ENCODE measurements around the gene PTPRO. TPM values are rescaled to one million over a fixed set of nuclear protein-coding genes. Genes with fewer than 3 reads are reported as not detected.

PTPRO gene
- total RNA-seq, 1 experiment from 2014 or later, result 0.52 TPM

DNA sequence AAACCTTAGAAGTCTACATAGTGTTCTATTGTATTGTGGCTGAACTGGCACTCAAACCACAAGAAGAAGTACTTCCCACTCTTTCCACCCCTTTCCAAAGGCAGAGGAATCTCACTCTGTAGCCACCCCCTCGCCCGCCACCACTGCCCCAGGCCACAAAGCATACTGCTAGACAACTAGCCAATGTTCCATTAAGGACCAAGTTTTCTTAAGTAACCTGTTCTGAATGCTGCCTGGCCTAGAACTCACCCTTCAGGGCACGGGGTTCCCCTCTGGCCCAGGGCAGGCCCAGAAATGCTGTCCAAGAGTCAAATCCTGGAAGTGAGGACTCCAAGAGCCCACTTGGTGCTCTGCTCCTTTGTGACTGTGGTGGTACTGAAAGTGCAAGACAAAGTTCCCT, 15.7 kb upstream of the PTPRO start:
- Mint-ChIP-seq H3K4me3 (no peak overlapping the region), H3K4me1 (no peaks in the 10 kb centered on the region), H3K27ac (no peak overlapping the region), H3K36me3 (ENCODE audit: insufficient read depth in 1 of 3, low read depth in 3 of 3) (peaks cover 0 to 2% (median 0%) of the 10 kb centered on the region in 3 experiments; a peak in 1 of 7 replicates), H3K9me3 (peaks cover 6 to 15% of the 10 kb centered on the region in 2 experiments), H3K27me3 (ENCODE audit: low read depth) (no peaks in the 10 kb centered on the region; the same call in 1 of the 2 replicates)
- no peak overlapping the region for H4K8ac ChIP-seq (replicated peaks; ENCODE audit: insufficient read length, low read depth, low read length)
- H3K27ac ChIP-seq (ENCODE audit: insufficient read length, low read depth, low read length), result no peak overlapping the region
- H3K4ac ChIP-seq (ENCODE audit: low read depth, low read length), result no peak overlapping the region
- no peak overlapping the region for H2BK5ac ChIP-seq (ENCODE audit: insufficient read length, low read length)
- H3K9me3 ChIP-seq (ENCODE audit: control insufficient read depth, low read depth, low read length), result no peaks in the 10 kb centered on the region
- no peak overlapping the region for H4K5ac ChIP-seq (ENCODE audit: insufficient read length, low read depth, low read length)
- no peaks in the 10 kb centered on the region for H3K23me2 ChIP-seq (ENCODE audit: insufficient read length, low read depth, low read length, poor library complexity, severe bottlenecking)
- no CpG with 5 or more reads among the region's 3 CpGs for WGBS (ENCODE audit: extremely low coverage, insufficient read length, low lambda C conversion rate)
- H4K20me1 ChIP-seq (ENCODE audit: control insufficient read depth, insufficient read depth, insufficient read length), result no peaks in the 10 kb centered on the region
- no peaks in the 10 kb centered on the region for H3K27me3 ChIP-seq (ENCODE audit: insufficient read depth, low read length)
- no peak overlapping the region for H2BK12ac ChIP-seq (ENCODE audit: insufficient read length, low read depth, low read length)
- no peak overlapping the region for H2AFZ ChIP-seq (ENCODE audit: low read length)
- H3K23ac ChIP-seq (ENCODE audit: insufficient read length, low read depth, low read length), result no peak overlapping the region
- H2BK120ac ChIP-seq (ENCODE audit: low read depth, low read length, poor library complexity, severe bottlenecking), result no peak overlapping the region
- H3K79me1 ChIP-seq (ENCODE audit: insufficient read depth, low read depth, low read length, poor library complexity, severe bottlenecking), result no peaks in the 10 kb centered on the region
- H3K79me2 ChIP-seq (ENCODE audit: insufficient read depth, low read length), result no peaks in the 10 kb centered on the region
- no peak overlapping the region for H2BK20ac ChIP-seq (ENCODE audit: low read depth, low read length, poor library complexity, severe bottlenecking)
- no peak overlapping the region for H3K9ac ChIP-seq (ENCODE audit: extremely low read depth, insufficient read length, low read length)
- no peak overlapping the region for H4K91ac ChIP-seq (ENCODE audit: insufficient read length, low read depth, low read length)
- H3K4me2 ChIP-seq (ENCODE audit: insufficient read depth, insufficient read length, low read length), result no peak overlapping the region
- H3K4me1 ChIP-seq (ENCODE audit: insufficient read depth, low read length), result no peaks in the 10 kb centered on the region
- TF ChIP-seq, protein P1, sequence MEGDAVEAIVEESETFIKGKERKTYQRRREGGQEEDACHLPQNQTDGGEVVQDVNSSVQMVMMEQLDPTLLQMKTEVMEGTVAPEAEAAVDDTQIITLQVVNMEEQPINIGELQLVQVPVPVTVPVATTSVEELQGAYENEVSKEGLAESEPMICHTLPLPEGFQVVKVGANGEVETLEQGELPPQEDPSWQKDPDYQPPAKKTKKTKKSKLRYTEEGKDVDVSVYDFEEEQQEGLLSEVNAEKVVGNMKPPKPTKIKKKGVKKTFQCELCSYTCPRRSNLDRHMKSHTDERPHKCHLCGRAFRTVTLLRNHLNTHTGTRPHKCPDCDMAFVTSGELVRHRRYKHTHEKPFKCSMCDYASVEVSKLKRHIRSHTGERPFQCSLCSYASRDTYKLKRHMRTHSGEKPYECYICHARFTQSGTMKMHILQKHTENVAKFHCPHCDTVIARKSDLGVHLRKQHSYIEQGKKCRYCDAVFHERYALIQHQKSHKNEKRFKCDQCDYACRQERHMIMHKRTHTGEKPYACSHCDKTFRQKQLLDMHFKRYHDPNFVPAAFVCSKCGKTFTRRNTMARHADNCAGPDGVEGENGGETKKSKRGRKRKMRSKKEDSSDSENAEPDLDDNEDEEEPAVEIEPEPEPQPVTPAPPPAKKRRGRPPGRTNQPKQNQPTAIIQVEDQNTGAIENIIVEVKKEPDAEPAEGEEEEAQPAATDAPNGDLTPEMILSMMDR (conservative IDR thresholded peaks at IDR 0.05), result no peak
- no peak overlapping the region for H3K56ac ChIP-seq (ENCODE audit: insufficient read length, low read depth, low read length)
- no peak overlapping the region for H2BK15ac ChIP-seq (ENCODE audit: low read depth, low read length)
- no peak overlapping the region; the same call in 1 of the 2 replicates for H3K14ac ChIP-seq (ENCODE audit: insufficient read depth, low read length)
- H3K18ac ChIP-seq (ENCODE audit: insufficient read length, low read depth, low read length), result no peak overlapping the region
- no peak overlapping the region for H2AK5ac ChIP-seq (ENCODE audit: insufficient read length, low read length)
- no peak for DNase-seq
- H3T11ph ChIP-seq (ENCODE audit: low read length), result no peak overlapping the region

Measured in H9 (cell line).